Astrocyte (in vitro differentiated cells and primary cell): ENCODE data around the gene KRT71. TPM values are rescaled to one million over a fixed set of nuclear protein-coding genes. Genes with fewer than 3 reads are reported as not detected.
A peak's percentile ranks its signal among the peaks of the same experiment; 100 is the strongest.

Source experiments
- DNase-seq: peaks from one replicate; pipeline ENCODE4 v3.0.0-alpha.2; 2010; ENCODE audit warnings: low read depth
- FAIRE-seq: peaks from 2 replicates; lab custom pipeline; 2011; peaks lifted over from hg19 to GRCh38; lab: Jason Lieb, UNC
- H2AFZ ChIP-seq: 2 replicates; pipeline ENCODE4 v1.6.0; 2012; ENCODE audit warnings: low read depth, low read length, inconsistent platforms
- H3K27ac ChIP-seq: 2 replicates; pipeline ENCODE4 v1.5.1; 2011; ENCODE audit warnings: low read depth, low read length, inconsistent platforms
- H3K27me3 ChIP-seq: 2 replicates; pipeline ENCODE4 v1.6.0; 2011; ENCODE audit warnings: low read length, inconsistent platforms; ENCODE audit not compliant: insufficient read depth
- H3K36me3 ChIP-seq: 2 replicates; pipeline ENCODE4 v1.5.1; 2011; ENCODE audit warnings: low read length, inconsistent platforms; ENCODE audit not compliant: insufficient read depth
- H3K4me1 ChIP-seq: 2 replicates; pipeline ENCODE4 v1.5.1; 2011; ENCODE audit warnings: low read length, inconsistent platforms; ENCODE audit not compliant: insufficient read depth
- H3K4me2 ChIP-seq: 2 replicates; pipeline ENCODE4 v1.6.0; 2012; ENCODE audit warnings: low read length, inconsistent platforms
- H3K4me3 ChIP-seq: 2 replicates; pipeline ENCODE4 v1.5.1; 2011; ENCODE audit warnings: low read depth, mild to moderate bottlenecking, low read length, inconsistent platforms; ENCODE audit not compliant: insufficient read depth
- H3K79me2 ChIP-seq: 2 replicates; pipeline ENCODE4 v1.6.0; 2012; ENCODE audit warnings: mild to moderate bottlenecking, low read length, inconsistent platforms; ENCODE audit not compliant: insufficient read depth
- H3K9ac ChIP-seq: 2 replicates; pipeline ENCODE4 v1.6.0; 2012; ENCODE audit warnings: mild to moderate bottlenecking, low read length, inconsistent platforms
- H3K9me3 ChIP-seq: 2 replicates; pipeline ENCODE4 v1.5.1; 2012; ENCODE audit warnings: low read depth, mild to moderate bottlenecking, low read length, inconsistent platforms; ENCODE audit not compliant: insufficient read depth
- H4K20me1 ChIP-seq: 2 replicates; pipeline ENCODE4 v1.6.0; 2012; ENCODE audit warnings: low read length, inconsistent platforms; ENCODE audit not compliant: insufficient read depth
- H3K27ac Mint-ChIP-seq: one replicate; pipeline ENCODE4 v1.8.0; 2021; ENCODE audit warnings: mild to moderate bottlenecking, mixed read lengths; ENCODE audit not compliant: unreplicated experiment
- H3K27me3 Mint-ChIP-seq: one replicate; pipeline ENCODE4 v1.8.0; 2021; ENCODE audit warnings: low read depth, mixed read lengths; ENCODE audit not compliant: unreplicated experiment
- H3K36me3 Mint-ChIP-seq: one replicate; pipeline ENCODE4 v1.8.0; 2021; ENCODE audit warnings: low read depth, mixed read lengths; ENCODE audit not compliant: unreplicated experiment
- H3K4me1 Mint-ChIP-seq: one replicate; pipeline ENCODE4 v1.8.0; 2021; ENCODE audit warnings: low read depth, mixed read lengths; ENCODE audit not compliant: unreplicated experiment
- H3K4me3 Mint-ChIP-seq: one replicate; pipeline ENCODE4 v1.8.0; 2021; ENCODE audit warnings: mild to moderate bottlenecking, moderate library complexity, mixed read lengths; ENCODE audit not compliant: unreplicated experiment
- H3K9me3 Mint-ChIP-seq: one replicate; pipeline ENCODE4 v1.8.0; 2021; ENCODE audit warnings: mild to moderate bottlenecking, mixed read lengths; ENCODE audit not compliant: unreplicated experiment
- EZH2 ChIP-seq: IDR thresholded peaks from 2 replicates; pipeline ENCODE4 v1.6.1; 2012; ENCODE audit warnings: mild to moderate bottlenecking, low read length, inconsistent platforms; ENCODE audit not compliant: insufficient read depth
- total RNA-seq: library from RNA; stranded (reverse); gene quantifications from 2 replicates; pipeline ENCODE4 v1.2.1, GENCODE V29; 2021
- TF ChIP-seq, protein P1 (sequence below): IDR thresholded peaks from 2 replicates; pipeline ENCODE4 v1.5.1; 2011; ENCODE audit warnings: low read depth, mild to moderate bottlenecking, inconsistent platforms, low read length, moderate library complexity; ENCODE audit not compliant: insufficient read depth

The KRT71 gene
- total RNA-seq, 1 donor from 2014 or later: not detected

DNA sequence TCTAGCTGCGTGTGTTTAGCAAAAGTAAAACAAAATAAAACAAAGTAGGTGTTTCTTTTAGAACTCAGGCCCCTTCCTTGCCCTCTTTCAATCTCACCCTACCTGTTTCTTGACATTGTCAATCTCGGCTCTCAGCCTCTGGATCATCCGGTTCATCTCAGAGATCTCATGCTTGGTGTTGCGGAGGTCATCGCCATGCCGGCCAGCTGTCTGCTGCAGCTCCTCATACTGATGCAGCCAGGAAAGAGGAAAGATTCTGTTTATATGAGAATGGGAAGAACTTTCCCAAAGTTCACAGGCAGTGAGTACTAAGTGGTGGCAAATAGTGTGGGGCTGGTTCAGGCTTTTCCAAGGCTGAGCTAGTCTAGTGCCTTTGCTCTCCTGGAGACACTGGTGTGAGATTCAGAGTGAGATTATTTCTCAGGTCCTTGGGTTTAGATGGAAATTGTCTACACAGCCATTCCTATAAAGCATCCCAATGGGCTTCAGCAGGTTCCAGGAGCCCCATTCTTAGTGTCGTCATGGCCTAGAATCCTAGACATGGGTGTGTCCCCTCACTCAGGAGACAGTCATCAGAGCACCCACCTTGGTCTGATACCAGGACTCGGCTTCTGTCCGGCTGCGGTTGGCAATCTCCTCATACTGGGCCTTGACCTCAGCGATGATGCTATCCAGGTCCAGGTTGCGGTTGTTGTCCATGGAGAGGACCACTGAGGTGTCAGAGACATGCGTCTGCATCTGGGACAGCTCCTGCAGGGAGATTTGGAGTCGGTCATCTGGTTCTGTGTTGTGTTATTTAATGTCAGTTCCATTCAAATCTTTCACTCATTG, 35.7 kb downstream of the KRT71 start:
- Mint-ChIP-seq H3K9me3 (no peaks in the 10 kb centered on the region), H3K4me1 (no peaks in the 10 kb centered on the region), H3K4me3 (no peak overlapping the region), H3K36me3 (peaks cover 5% of the 10 kb centered on the region), H3K27ac (no peak overlapping the region), H3K27me3 (peaks cover 57% of the 10 kb centered on the region)
- Histone ChIP-seq H3K36me3 (no peaks in the 10 kb centered on the region), H2AFZ (no peak overlapping the region), H3K4me2 (no peak overlapping the region), H3K9me3 (no peaks in the 10 kb centered on the region), H3K4me3 (no peak overlapping the region), H3K9ac (no peak overlapping the region), H4K20me1 (no peaks in the 10 kb centered on the region), H3K79me2 (no peaks in the 10 kb centered on the region), H3K27ac (no peak overlapping the region), H3K4me1 (no peaks in the 10 kb centered on the region), H3K27me3 (peaks cover 16% of the 10 kb centered on the region)
- DNase-seq (no peak), FAIRE-seq (no peak)
- TF ChIP-seq, protein P1, sequence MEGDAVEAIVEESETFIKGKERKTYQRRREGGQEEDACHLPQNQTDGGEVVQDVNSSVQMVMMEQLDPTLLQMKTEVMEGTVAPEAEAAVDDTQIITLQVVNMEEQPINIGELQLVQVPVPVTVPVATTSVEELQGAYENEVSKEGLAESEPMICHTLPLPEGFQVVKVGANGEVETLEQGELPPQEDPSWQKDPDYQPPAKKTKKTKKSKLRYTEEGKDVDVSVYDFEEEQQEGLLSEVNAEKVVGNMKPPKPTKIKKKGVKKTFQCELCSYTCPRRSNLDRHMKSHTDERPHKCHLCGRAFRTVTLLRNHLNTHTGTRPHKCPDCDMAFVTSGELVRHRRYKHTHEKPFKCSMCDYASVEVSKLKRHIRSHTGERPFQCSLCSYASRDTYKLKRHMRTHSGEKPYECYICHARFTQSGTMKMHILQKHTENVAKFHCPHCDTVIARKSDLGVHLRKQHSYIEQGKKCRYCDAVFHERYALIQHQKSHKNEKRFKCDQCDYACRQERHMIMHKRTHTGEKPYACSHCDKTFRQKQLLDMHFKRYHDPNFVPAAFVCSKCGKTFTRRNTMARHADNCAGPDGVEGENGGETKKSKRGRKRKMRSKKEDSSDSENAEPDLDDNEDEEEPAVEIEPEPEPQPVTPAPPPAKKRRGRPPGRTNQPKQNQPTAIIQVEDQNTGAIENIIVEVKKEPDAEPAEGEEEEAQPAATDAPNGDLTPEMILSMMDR: no peak
- TF ChIP-seq EZH2: no peak

- H3K9me3 ChIP-seq: no peaks in the 10 kb centered on the region
- peaks cover 3% of the 10 kb centered on the region for H3K36me3 Mint-ChIP-seq
- no peak overlapping the region for H3K4me3 Mint-ChIP-seq
- H3K27ac ChIP-seq: no peak overlapping the region
- FAIRE-seq (no peak), DNase-seq (peak; percentile 36)
- no peaks in the 10 kb centered on the region for H3K36me3 ChIP-seq
- no peaks in the 10 kb centered on the region for H3K4me1 Mint-ChIP-seq
- H3K27me3 ChIP-seq: peaks cover 14% of the 10 kb centered on the region
- H4K20me1 ChIP-seq: no peaks in the 10 kb centered on the region
- no peak overlapping the region for H2AFZ ChIP-seq
- TF ChIP-seq EZH2: no peak
- TF ChIP-seq, protein P1: no peak
- no peak overlapping the region for H3K9ac ChIP-seq
- H3K4me1 ChIP-seq: no peaks in the 10 kb centered on the region
- peak overlapping the region; percentile 9 for H3K27ac Mint-ChIP-seq
- no peaks in the 10 kb centered on the region for H3K79me2 ChIP-seq
- H3K4me2 ChIP-seq: no peak overlapping the region
- no peaks in the 10 kb centered on the region for H3K9me3 Mint-ChIP-seq
- peaks cover 51% of the 10 kb centered on the region for H3K27me3 Mint-ChIP-seq
- no peak overlapping the region for H3K4me3 ChIP-seq
These were observed 36.8 kb downstream of the KRT71 start for GRCh38 chr12:52515927-52516831.
